GM12891 (cell line): ENCODE results near the gene CDC25B.

Source experiments
- POLR2A ChIP-seq: IDR thresholded peaks from 2 replicates; pipeline ENCODE4 v1.6.1; 2011; ENCODE audit warnings: low read depth, low read length, control low read depth
- POU2F2 ChIP-seq: IDR thresholded peaks from 2 replicates; pipeline ENCODE4 v1.6.1; 2011; ENCODE audit warnings: low read depth, mild to moderate bottlenecking, control low read depth, low read length, moderate library complexity

GRCh38 chr20:3759884-3760283 is 36.2 kb upstream of the CDC25B start:
- TF ChIP-seq POLR2A: no peak
- no peak for TF ChIP-seq POU2F2
